Stimulated activated CD8-positive, alpha-beta memory T cell treated with anti-CD3 and anti-CD28 coated beads, Interleukin-12 subunit alpha, Interleukin-12 subunit beta, amount 100 ng/mL, for 4 hours (primary cell): ENCODE data around the gene SPN.
"Not testable (repeated sequence)": the region's sequence is repeated elsewhere in the genome, so short reads cannot be mapped to it uniquely, and the experiment has no call there.

Experiments
- DNase-seq: peaks from one replicate; pipeline ENCODE4 v3.0.0-alpha.2; 2020; ENCODE audit warnings: low read depth

The SPN gene

DNA sequence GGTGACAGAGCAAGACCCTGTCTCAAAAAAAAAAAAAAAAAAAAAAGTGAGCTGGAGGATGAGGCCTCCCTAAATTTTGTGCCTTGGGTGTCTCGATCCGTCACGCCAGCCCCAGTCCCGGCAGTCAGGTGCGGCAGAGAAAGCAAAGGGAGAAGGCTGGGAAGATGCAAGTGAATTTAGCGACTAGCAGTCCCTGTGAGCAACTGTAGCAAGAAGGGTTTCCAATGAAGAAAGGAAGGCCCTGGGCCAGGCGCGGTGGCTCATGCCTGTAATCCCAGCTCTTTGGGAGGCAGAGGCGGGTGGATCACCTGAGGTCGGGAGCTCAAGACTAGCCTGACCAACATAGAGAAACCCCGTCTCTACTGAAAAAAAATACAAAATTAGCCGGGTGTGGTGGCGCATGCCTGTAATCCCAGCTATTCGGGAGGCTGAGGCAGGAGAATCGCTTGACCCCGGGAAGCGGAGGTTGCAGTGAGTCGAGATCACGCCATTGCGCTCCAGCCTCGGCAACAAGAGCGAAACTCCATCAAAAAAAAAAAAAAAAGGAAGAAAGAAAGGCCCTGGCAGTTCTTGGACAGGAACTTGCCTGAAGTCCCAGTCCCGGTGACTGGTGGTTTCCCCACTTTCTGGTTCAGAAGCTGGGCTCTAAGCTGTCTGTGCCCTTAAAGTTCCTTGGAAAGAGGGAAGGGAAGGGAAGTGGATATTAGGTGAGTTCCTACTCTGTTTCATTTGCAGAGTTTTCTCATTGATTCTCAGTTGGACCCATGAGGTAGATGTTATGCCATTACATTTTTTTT is 14.1 kb downstream of the SPN start:
- no peak for DNase-seq

DNA sequence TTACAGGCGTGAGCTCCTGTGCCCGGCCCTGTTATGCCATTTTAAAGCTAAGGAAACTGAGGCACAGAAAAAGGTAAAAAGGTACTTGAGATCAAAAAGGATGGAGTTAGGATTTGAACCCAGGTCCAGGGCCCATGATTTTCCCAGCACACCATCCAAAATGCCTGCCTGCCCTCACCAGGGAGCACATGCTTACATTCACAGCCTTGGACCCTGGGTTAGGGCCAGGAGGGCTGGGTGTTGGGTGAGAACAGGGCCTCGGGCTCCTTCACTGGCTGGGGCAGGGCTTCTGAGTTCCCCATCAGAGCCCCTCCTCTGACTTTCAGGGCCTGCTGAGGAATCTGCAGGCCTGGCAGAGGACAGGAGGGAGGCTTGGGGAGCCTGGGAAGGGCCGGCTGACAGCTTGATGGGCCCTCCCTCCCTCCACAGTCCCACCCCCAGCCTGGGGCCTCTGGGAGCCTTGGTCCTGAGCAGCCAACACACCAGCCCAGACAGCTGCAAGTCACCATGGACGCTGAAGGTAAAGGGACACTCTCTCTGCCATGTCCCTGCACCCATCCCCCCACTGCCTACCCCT is 15.7 kb downstream of the SPN start, which contains the start of gene QPRT:
TSS of gene QPRT (plus strand) at position 490 of the 577 bp plus-strand sequence. CDS start at position 508, 18 bp downstream.
- DNase-seq = no peak

DNA sequence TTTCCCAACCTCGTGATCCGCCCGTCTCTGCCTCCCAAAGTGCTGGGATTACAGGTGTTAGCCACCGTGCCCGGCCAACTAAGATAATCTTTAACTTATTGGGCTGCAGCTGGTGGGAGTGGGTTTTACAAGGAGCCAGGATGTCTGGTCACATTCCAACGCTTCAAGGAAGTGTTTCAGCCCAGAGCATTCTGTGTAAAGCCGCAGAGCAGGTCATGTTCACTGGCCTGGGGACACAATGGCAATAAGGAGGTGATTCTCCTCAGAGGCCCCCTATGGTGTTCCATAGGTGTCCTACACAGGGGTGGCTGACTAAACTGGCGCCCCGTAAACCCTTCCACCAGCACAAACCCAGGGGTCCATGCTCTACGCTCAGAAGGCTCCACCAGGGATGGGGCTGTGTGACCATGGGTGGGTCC is 17.1 kb downstream of the SPN start:
- no peak for DNase-seq

DNA sequence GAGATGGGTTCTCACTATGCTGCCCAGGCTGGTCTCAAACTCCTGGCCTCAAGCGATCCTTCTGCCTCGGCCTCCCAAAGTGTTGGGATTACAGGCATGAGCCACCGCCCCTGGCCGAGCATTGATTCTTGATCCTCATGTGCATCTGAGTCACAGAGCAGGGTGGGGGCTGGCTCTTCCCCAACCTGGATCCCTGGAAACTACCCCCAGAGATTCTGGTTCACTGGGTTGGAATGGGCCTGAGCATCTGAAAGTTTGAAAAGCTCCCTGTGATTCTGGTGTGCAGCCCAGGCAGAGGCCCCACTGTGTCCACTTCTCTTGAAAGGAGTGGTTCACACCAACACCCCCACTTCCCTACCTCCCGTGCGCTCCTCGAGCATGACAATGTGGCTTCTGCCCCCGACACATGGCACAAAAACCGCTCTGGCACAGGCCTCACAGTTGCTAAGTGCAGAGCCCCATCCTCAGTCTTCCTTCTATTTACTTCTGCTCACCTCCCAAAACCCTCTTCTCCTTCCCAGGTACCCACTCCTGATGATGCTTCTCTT is 20.6 kb downstream of the SPN start:
- no peak for DNase-seq

DNA sequence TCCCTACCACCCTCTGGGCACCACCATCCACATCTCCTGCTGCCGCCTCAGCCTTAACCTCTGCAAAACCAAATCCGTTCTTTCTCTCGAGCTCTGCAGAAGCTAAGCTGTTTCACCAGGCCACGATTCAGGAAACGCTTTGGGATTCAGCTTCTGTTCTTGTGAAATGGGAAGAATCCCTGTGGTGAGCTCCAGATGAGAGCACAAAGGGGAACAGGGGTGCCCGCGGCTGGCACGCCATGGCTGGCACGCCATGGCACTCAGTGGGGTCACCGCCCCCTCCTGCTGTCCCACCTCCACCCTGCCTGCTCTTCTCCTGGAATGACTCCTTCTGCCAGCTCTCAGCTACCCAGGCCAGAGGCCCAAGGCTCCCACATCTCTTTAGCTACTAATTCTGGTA is 21.6 kb downstream of the SPN start:
- no peak for DNase-seq

DNA sequence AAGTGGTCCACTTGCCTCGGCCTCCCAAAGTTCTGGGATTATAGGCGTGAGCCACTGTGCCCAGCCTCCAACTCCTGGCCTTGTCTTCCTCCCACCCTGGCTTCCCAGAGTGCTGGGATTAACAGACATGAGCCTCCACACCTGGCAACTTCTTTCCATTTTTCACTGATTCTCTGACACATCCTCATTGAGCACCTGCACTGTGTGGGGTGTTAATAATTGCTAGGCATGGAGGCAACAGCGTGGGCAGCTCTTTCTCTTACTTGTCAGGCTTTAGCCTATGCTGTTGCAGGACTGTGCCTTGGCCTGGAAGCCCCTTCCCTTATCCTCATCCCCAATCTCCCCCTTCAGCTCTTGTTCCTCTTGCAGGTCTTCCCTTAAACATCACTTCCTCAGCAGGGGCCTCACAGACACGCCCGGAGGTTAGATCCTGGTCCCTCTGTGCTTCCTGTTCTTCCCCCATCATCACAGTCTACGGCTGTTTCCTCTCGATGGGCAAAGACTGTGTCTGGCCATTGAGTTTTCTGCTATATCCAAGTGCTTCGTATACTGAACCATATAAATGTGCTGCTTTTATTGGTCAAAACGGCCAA is 23.8 kb downstream of the SPN start:
- no peak for DNase-seq

DNA sequence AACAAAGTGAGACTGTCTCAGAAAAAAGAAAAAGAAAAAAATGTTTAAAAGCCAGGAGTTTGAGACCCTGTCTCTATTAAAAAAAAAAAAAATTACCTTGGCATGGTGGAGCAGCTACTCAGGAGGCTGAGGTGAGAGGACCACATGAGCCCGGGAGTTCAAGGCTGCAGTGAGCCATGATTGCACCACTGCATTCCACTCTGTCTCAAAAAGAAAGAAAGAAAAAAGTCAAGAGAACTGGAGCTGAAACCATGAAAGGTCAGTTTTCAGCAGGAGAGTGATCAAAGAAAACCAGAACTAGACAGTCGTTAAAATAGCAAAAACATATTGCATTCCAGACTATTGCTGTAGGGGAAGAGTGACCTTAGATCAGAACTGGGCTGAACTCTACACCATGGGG is 24.7 kb downstream of the SPN start:
- no peak for DNase-seq

DNA sequence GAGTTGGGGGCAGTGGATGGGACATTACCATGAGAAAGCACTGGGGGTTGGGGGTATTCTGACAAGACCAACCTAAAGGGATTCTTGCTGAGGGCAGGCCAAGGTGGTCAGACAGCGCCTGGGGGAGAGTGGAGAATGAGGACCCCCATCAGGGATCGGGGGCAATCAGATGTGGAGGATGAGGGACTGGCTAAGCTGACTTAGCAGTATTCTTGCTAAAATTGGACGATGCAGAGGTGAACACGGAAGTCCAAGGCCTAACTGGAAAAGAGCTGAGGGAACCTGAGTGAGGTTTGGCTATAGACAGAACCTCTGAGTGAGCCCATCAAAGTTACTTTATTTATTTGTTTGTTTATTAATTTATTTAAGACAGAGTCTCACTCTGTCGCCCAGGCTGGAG is 25.1 kb downstream of the SPN start:
- DNase-seq = no peak

DNA sequence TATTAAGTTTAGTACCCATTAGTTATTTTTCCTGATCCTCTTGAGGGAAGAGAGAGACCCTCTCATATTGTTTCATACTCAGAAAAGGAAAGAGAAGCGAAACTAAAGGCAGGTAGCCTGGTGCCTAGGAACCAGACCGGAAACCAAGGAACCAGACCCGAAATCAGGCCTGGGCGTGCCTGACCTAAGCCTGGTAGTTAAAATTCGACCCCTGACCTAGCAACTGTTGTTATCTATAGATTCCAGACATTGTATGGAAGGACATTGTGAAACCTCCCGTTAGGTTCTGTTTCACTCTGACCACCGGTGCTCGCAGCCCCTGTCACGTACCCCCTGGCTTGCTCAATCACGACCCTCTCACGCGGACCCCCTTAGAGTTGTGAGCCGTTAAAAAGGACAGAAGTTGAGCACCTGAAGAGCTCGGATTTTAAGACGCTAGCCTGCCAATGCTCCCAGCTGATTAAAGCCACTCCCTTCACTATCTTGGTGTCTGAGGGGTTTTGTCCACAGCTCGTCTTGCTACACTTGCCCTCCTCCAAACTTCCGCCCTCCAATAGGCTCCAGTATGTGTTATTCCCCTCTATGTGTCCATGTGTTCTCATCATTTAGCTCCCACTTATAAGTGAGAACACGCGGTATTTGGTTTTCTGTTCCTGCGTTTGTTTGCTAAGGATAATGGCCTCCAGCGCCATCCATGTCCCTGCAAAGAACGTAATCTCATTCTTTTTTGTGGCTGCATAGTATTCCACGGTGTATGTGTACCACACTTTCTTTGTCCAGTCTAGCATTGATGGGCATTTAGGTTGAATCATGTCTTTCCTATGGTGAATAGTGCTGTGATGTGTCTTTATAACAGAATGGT is 26.7 kb downstream of the SPN start:
- not testable (repeated sequence) for DNase-seq

DNA sequence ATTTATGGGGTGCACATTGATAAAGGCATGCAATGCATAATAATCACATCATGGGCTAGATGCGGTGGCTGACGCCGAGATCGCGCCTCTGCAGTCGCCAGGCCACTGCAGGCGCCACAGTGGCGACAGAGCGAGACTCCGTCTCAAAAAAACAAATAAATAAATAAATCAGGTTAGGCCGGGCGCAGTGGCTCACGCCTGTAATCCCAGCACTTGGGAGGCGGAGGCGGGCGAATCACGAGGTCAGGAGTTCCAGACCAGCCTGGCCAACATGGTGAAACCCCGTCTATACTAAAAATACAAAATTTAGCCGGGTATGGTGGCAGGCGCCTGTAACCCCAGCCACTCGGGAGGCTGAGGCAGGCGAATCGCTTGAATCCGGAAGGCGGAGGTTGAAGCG is 29.6 kb downstream of the SPN start:
- not testable (repeated sequence) for DNase-seq

DNA sequence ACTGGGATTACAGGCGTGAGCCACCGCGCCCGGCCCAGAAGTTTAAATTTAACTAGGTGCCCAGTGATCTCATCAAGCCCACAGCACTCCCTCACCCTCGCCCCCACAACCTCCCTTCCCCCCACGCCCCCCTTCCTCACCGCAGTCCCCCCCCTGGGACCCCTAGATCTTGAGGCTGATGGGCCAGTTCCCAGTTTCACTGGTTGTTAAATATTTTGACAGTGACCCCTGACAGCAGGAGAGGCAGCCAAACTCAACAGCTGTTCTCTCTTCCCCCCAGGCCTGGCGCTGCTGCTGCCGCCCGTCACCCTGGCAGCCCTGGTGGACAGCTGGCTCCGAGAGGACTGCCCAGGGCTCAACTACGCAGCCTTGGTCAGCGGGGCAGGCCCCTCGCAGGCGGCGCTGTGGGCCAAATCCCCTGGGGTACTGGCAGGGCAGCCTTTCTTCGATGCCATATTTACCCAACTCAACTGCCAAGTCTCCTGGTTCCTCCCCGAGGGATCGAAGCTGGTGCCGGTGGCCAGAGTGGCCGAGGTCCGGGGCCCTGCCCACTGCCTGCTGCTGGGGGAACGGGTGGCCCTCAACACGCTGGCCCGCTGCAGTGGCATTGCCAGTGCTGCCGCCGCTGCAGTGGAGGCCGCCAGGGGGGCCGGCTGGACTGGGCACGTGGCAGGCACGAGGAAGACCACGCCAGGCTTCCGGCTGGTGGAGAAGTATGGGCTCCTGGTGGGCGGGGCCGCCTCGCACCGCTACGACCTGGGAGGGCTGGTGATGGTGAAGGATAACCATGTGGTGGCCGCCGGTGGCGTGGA is 31.5 kb downstream of the SPN start:
- no peak for DNase-seq

DNA sequence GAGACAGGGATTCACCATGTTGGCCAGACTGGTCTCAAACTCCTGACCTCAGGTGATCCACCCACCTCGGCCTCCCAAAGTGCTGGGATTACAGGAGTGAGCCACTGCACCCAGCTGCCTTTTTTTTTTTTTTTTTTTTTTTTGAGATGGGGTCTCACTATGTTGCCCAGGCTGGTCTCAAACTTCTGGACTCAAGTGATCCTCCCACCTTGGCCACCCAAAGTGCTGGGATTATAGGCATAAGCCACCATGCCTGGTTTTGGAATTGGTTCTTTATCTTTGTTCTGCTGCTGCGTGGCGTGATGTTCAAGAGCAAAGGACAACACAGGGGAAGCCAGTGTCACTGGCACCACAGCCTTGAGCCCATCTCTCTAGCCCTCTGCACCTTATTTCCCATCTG is 32.6 kb downstream of the SPN start:
- not testable (repeated sequence) for DNase-seq

DNA sequence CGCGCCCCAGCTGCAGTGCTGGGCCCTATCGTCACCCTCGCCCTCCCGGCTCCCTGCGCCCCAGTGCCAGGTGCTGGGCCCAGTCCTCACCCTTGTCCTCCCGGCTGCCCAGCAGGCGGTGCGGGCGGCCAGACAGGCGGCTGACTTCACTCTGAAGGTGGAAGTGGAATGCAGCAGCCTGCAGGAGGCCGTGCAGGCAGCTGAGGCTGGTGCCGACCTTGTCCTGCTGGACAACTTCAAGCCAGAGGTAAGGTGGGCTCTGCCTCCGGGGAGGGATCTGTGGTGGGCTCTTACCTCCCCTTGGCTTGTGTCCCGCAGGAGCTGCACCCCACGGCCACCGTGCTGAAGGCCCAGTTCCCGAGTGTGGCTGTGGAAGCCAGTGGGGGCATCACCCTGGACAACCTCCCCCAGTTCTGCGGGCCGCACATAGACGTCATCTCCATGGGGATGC is 33.9 kb downstream of the SPN start:
- no peak for DNase-seq

DNA sequence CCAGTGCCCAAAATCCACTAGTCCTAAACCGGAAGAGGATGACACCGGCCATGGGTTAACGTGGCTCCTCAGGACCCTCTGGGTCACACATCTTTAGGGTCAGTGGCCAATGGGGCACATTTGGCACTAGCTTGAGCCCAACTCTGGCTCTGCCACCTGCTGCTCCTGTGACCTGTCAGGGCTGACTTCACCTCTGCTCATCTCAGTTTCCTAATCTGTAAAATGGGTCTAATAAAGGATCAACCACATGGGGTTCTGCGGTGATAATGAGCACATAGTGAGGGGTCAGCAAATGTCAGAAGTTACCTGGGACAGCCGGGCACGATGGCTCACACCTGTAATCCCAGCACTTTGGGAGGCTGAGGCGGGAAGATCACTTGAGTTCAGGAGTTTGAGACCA is 34.3 kb downstream of the SPN start:
- no peak for DNase-seq

DNA sequence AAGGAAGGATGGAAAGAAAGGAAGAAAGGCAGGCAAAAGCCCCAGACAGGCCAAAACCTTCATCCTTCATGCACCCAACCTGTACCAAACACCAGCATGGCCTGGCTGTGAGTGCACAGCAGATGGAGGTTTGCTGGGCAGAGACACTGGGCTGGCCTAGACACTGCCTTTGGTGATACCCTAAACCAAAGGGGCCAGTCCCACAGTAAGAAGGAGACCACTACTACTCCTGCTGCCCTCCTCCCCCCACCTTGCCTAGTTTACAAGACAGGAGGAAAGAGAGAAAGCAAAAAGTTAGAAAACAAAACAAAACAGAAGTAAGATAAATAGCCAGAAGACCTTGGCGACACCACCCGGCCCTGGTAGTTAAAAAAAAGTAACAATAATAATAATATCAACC is 35.0 kb downstream of the SPN start:
- no peak for DNase-seq

DNA sequence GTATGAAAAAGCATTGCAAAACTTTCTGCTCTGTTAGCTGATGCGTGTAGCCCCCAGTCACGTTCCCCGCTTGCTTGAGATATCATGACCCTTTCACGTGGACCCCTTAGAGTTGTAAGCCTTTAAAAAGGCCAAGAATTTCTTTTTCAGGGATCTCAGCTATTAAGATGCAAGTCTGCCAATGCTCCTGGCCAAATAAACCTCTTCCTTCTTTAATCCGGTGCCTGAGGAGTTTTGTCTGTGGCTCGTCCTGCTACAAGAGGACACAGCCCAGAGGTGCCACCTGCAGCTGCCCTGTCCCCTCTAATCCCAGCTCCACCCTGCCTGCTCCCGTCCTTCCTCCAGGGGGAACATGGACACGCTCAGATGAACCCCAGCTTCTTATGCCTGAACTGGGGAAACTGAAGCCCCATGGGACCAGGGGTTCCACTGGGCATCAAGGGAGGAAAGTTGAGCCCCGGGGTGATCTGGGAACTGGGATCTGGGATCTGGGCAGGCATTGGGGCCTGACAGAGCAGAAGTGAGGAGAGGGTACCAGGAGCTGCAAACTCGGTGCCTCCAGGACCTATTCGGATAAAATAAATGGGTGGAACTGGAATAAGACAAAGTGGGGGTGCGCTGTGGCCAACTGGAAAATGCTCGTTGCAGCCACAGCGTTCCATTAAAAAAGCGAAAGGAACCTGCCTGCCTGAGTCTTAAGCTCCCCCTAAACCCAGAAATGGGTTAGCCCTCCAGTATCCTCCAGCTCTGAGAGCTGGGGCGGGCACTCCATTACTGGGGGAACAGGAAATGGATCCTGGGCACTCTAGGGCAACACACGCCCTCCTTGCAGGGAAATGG is 35.7 kb downstream of the SPN start:
- DNase-seq = no peak

DNA sequence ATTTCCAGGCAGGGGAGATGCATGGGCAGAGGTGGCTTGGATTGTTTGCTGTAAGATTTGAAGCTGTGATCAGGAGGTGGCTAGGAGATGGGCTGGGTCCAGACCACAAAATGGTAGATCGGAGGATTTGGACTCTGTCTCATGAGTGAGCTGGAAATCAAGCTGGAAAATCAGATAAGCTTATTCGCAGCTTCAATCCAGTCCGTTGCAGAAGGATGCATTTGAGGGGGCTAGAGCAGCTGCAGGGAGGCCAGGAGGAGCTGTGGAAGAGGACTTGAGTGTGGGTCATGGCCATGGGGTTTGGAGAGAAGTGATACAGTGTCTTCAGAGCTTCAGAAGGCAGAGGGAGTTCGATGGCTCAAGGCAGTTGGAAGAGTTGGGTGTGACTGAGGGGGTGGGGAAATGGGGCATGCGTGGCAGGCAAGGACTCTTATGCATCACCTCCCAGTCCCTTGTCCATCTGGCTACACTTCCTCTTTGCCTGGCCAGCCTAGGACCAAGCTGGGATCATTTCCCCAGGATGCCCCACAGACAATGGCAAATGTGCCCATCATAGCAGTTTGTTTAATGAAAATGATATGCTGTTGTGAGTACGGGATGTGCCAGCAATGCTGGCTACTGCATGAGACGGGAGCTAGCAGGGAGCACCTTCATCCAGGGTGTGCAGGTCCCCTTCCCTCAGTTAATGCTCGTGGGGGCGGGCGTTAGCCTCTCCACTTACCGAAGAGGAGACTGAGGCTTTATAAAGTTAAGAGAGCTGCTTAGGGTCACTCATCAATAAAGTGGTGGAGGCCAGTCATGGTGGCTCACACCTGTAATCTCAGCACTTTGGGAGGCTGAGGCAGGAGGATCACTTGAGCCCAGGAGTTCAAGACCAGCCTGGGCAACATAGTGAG is 36.5 kb downstream of the SPN start:
- DNase-seq = no peak

DNA sequence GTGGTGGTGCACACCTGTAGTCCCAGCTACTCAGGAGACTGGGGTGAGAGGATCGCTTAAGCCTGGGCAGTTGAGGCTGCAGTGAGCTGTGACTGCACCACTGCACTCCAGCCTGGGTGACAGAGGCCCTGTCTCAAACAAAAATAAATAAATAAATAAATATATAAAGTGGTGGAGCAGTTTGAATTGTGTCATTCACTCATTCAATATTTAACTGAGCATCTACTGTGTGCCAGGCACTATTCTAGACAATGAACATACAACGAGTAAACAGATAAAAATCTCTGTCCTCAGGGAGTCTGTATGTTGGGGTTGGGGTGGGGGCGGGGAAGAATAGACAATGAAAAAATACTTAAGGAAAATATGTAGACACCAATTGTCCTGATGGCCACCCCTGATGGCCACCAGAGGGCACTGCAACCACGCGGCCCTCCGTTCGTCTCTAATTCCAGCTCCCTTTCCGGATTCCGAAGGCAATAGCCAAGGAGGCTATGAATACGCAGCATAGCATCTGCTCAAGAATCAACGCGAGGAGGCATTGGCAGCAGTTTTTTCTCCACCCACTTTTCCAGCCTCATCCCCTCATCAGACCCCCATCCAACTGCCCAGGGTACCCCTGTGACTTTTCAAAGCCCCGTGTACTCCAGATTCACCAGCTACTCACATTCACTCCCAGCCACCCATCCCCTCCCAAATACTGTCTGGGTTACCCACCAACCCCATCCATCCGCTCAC is 37.4 kb downstream of the SPN start:
- peak; percentile 59 for DNase-seq

DNA sequence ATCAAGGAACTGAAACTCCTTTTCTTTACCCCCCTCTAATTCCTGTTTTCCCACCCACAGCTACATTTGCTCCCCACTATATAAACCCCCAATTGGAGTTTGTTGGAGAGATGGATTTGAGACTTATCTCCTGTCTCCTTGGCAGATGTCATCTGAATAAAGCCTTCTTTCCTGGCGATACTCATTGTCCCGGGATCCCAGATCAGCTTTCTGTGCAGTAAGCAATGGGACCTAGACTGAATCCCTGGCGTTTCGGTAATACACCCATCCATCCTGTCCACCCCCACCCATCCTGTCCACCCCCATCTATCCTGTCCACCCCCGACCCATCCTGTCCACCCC is 38.1 kb downstream of the SPN start:
- no peak for DNase-seq
